NCI-H510A treated with DMSO at 0.1 percent for 48 hours (cell line): ENCODE results near the gene SPRING1.
"Not testable (repeated sequence)": the region's sequence is repeated elsewhere in the genome, so short reads cannot be mapped to it uniquely, and the experiment has no call there.

Experiments used
- DNase-seq: peaks from one replicate; lab custom pipeline; 2025; lab: John Stamatoyannopoulos, UW

The SPRING1 gene

GRCh38 chr12:116737774-116738657 is at the start of gene SPRING1, which contains the start of gene RNFT2:
SPRING1 (minus strand) TSS chr12:116738069; CDS start chr12:116737900, 169 bp downstream.
RNFT2 (plus strand) TSS chr12:116738315; CDS start chr12:116740498, 2,183 bp downstream.
- peak; percentile 98 for DNase-seq

- no peak for DNase-seq
Observed at GRCh38 chr12:116784238-116784612, 46.4 kb upstream of the SPRING1 start.

- peak; percentile 96 for DNase-seq
Observed at GRCh38 chr12:116783525-116784237, 45.8 kb upstream of the SPRING1 start.

GRCh38 chr12:116780942-116781341 is 43.1 kb upstream of the SPRING1 start:
- no peak for DNase-seq

GRCh38 chr12:116779597-116779996 is 41.7 kb upstream of the SPRING1 start:
- DNase-seq: no peak

- DNase-seq: peak; percentile 59
Observed at GRCh38 chr12:116777245-116777644, 39.4 kb upstream of the SPRING1 start.

- DNase-seq: no peak
Observed at GRCh38 chr12:116774020-116774419, 36.2 kb upstream of the SPRING1 start.

GRCh38 chr12:116773276-116773731 is 35.4 kb upstream of the SPRING1 start:
- no peak for DNase-seq

GRCh38 chr12:116771651-116772050 is 33.8 kb upstream of the SPRING1 start:
- no peak for DNase-seq

- no peak for DNase-seq
Observed at GRCh38 chr12:116766746-116767145, 28.9 kb upstream of the SPRING1 start.

GRCh38 chr12:116766285-116766684 is 28.4 kb upstream of the SPRING1 start:
- no peak for DNase-seq

GRCh38 chr12:116765271-116765670 is 27.4 kb upstream of the SPRING1 start:
- DNase-seq: no peak

GRCh38 chr12:116761499-116761898 is 23.6 kb upstream of the SPRING1 start:
- DNase-seq: no peak

- no peak for DNase-seq
Observed at GRCh38 chr12:116760622-116761020, 22.8 kb upstream of the SPRING1 start.

GRCh38 chr12:116759783-116760621 is 22.1 kb upstream of the SPRING1 start:
- DNase-seq: no peak

GRCh38 chr12:116754783-116755182 is 16.9 kb upstream of the SPRING1 start:
- DNase-seq: not testable (repeated sequence)

GRCh38 chr12:116754097-116754496 is 16.2 kb upstream of the SPRING1 start:
- not testable (repeated sequence) for DNase-seq

- DNase-seq: no peak
Observed at GRCh38 chr12:116750298-116750697, 12.4 kb upstream of the SPRING1 start.

- no peak for DNase-seq
Observed at GRCh38 chr12:116749884-116750283, 12.0 kb upstream of the SPRING1 start.

- no peak for DNase-seq
Observed at GRCh38 chr12:116745554-116745953, 7.7 kb upstream of the SPRING1 start.

GRCh38 chr12:116744766-116745165 is 6.9 kb upstream of the SPRING1 start:
- no peak for DNase-seq

GRCh38 chr12:116742787-116743186 is 4.9 kb upstream of the SPRING1 start:
- not testable (repeated sequence) for DNase-seq
